SK-N-SH treated with all-trans-retinoic acid at 6 μM for 48 hours (cell line): ENCODE data around the gene FKBP2.

ENCODE experiments used
- ATAC-seq: fragments of 200-7000 bp; cut with Tn5 transposase; 3 replicates; pipeline ENCODE4 v1.9.1; 2020; ENCODE audit warnings: mild to moderate bottlenecking, moderate library complexity
- ARNTL ChIP-seq: fragments of 450-650 bp; formaldehyde crosslinking; IDR thresholded peaks from 2 replicates; pipeline ENCODE4 v1.5.0; 2020; ENCODE audit warnings: low read depth, mild to moderate bottlenecking, moderate library complexity, borderline replicate concordance
- BACH2 ChIP-seq: fragments of 250-450 bp; sonication (Bioruptor Pico); IDR thresholded peaks from 2 replicates; pipeline ENCODE4 v1.9.0; 2021; ENCODE audit warnings: mild to moderate bottlenecking, borderline replicate concordance
- CSDC2 ChIP-seq: fragments of 250-450 bp; sonication (Bioruptor Pico); IDR thresholded peaks from 2 replicates; pipeline ENCODE4 v1.5.0; 2020; ENCODE audit warnings: mild to moderate bottlenecking, moderate library complexity
- CSRNP3 ChIP-seq: fragments of 250-450 bp; sonication (Bioruptor Pico); IDR thresholded peaks from 2 replicates; pipeline ENCODE4 v1.5.1; 2021; ENCODE audit warnings: mild to moderate bottlenecking, moderate library complexity
- ESRRG ChIP-seq: fragments of 250-450 bp; sonication (Bioruptor Pico); IDR thresholded peaks from 2 replicates; pipeline ENCODE4 v1.6.1; 2021; ENCODE audit warnings: mild to moderate bottlenecking
- GLIS3 ChIP-seq: fragments of 250-450 bp; sonication (Bioruptor Pico); IDR thresholded peaks from 2 replicates; pipeline ENCODE4 v1.5.0; 2020; ENCODE audit warnings: mild to moderate bottlenecking, moderate library complexity
- OSR1 ChIP-seq: fragments of 250-450 bp; sonication (Bioruptor Pico); IDR thresholded peaks from 2 replicates; pipeline ENCODE4 v1.8.0; 2022; ENCODE audit warnings: moderate library complexity, mild to moderate bottlenecking, inconsistent platforms
- PPARA ChIP-seq: fragments of 250-450 bp; sonication (Bioruptor Pico); IDR thresholded peaks from 2 replicates; pipeline ENCODE4 v1.5.0; 2020; ENCODE audit warnings: mild to moderate bottlenecking, borderline replicate concordance
- RARB ChIP-seq: fragments of 250-450 bp; sonication (Bioruptor Pico); IDR thresholded peaks from 2 replicates; pipeline ENCODE4 v1.8.0; 2021; ENCODE audit warnings: mild to moderate bottlenecking, moderate library complexity
- SNAI2 ChIP-seq: fragments of 250-450 bp; sonication (Bioruptor Pico); IDR thresholded peaks from 2 replicates; pipeline ENCODE4 v1.5.0; 2020; ENCODE audit warnings: mild to moderate bottlenecking, moderate library complexity
- TCF4 ChIP-seq: fragments of 250-450 bp; sonication (Bioruptor Pico); IDR thresholded peaks from 2 replicates; pipeline ENCODE4 v1.8.0; 2021; ENCODE audit warnings: mild to moderate bottlenecking, moderate library complexity, borderline replicate concordance
- TOX ChIP-seq: fragments of 250-450 bp; sonication (Bioruptor Pico); IDR thresholded peaks from 2 replicates; pipeline ENCODE4 v1.8.0; 2021; ENCODE audit warnings: mild to moderate bottlenecking, moderate library complexity, borderline replicate concordance
- ZC3H10 ChIP-seq: fragments of 250-450 bp; sonication (Bioruptor Pico); IDR thresholded peaks from 2 replicates; pipeline ENCODE4 v1.5.1; 2021; ENCODE audit warnings: mild to moderate bottlenecking, moderate library complexity
- ZFP3 ChIP-seq: fragments of 250-450 bp; sonication (Bioruptor Pico); IDR thresholded peaks from 2 replicates; pipeline ENCODE4 v1.5.0; 2020; ENCODE audit warnings: mild to moderate bottlenecking, moderate library complexity
- ZFP30 ChIP-seq: fragments of 450-650 bp; formaldehyde crosslinking; IDR thresholded peaks from 2 replicates; pipeline ENCODE4 v1.5.0; 2022; ENCODE audit warnings: mild to moderate bottlenecking, moderate library complexity
- ZNF565 ChIP-seq: fragments of 450-650 bp; formaldehyde crosslinking; conservative IDR thresholded peaks from 2 replicates; pipeline ENCODE4 v1.5.0; 2020; ENCODE audit warnings: low read depth, mild to moderate bottlenecking, moderate library complexity
- ZNF70 ChIP-seq: fragments of 450-650 bp; formaldehyde crosslinking; IDR thresholded peaks from 2 replicates; pipeline ENCODE4 v1.5.0; 2020; ENCODE audit warnings: mild to moderate bottlenecking, moderate library complexity
- ZNF8 ChIP-seq: fragments of 450-650 bp; formaldehyde crosslinking; IDR thresholded peaks from 2 replicates; pipeline ENCODE4 v1.5.0; 2020; ENCODE audit warnings: mild to moderate bottlenecking, moderate library complexity
- TF ChIP-seq, protein P1 (sequence below): fragments of 250-450 bp; sonication (Bioruptor Pico); IDR thresholded peaks from 2 replicates; pipeline ENCODE4 v1.5.0; 2020; ENCODE audit warnings: mild to moderate bottlenecking, moderate library complexity
- TF ChIP-seq, protein P2 (sequence below): fragments of 250-450 bp; sonication (Bioruptor Pico); IDR thresholded peaks from 2 replicates; pipeline ENCODE4 v1.8.0; 2020; ENCODE audit warnings: mild to moderate bottlenecking, moderate library complexity, borderline replicate concordance
- TF ChIP-seq, protein P3 (sequence below): fragments of 250-450 bp; sonication (Bioruptor Pico); IDR thresholded peaks from 2 replicates; pipeline ENCODE4 v1.8.0; 2021; ENCODE audit warnings: low read depth, mild to moderate bottlenecking, moderate library complexity, borderline replicate concordance

The FKBP2 gene

GRCh38 chr11:64253043-64253442, 12.1 kb downstream of the FKBP2 start (continued):
- TF ChIP-seq, protein P1, sequence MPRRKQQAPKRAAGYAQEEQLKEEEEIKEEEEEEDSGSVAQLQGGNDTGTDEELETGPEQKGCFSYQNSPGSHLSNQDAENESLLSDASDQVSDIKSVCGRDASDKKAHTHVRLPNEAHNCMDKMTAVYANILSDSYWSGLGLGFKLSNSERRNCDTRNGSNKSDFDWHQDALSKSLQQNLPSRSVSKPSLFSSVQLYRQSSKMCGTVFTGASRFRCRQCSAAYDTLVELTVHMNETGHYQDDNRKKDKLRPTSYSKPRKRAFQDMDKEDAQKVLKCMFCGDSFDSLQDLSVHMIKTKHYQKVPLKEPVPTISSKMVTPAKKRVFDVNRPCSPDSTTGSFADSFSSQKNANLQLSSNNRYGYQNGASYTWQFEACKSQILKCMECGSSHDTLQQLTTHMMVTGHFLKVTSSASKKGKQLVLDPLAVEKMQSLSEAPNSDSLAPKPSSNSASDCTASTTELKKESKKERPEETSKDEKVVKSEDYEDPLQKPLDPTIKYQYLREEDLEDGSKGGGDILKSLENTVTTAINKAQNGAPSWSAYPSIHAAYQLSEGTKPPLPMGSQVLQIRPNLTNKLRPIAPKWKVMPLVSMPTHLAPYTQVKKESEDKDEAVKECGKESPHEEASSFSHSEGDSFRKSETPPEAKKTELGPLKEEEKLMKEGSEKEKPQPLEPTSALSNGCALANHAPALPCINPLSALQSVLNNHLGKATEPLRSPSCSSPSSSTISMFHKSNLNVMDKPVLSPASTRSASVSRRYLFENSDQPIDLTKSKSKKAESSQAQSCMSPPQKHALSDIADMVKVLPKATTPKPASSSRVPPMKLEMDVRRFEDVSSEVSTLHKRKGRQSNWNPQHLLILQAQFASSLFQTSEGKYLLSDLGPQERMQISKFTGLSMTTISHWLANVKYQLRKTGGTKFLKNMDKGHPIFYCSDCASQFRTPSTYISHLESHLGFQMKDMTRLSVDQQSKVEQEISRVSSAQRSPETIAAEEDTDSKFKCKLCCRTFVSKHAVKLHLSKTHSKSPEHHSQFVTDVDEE (CRISPR knock-in tag): no peak
- TF ChIP-seq ZNF565 (CRISPR knock-in tag) (no peak), CSDC2 (no peak)

DNA sequence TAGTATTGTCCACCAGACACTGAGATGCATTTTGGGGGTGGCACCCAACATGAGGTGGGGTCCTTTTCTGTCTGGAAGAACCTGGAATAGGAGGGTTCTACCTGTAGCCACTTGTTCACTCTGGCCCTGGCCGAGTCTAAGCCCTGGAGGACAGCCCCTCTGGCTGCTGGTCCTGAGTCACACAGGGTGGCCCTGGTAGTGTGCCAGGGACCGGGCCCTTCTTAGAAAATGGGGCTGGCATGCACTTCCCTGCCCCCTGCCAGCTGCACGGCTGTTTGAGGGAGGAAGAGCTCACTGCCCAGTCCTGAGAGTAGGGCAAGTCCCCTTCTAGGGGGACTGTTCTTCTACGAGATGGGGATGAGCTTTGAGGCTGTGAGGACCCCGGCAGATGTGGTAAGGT, 12.6 kb downstream of the FKBP2 start:
- TF ChIP-seq RARB (CRISPR knock-in tag): no peak
- no peak for TF ChIP-seq ESRRG (CRISPR knock-in tag)
- TF ChIP-seq ZFP3 (CRISPR knock-in tag): no peak
- no peak for TF ChIP-seq ARNTL (CRISPR knock-in tag)
- no peak for TF ChIP-seq BACH2 (CRISPR knock-in tag)
- TF ChIP-seq OSR1 (CRISPR knock-in tag): no peak
- no peak for TF ChIP-seq CSRNP3 (CRISPR knock-in tag)
- TF ChIP-seq ZFP30 (CRISPR knock-in tag): no peak
- no peak for TF ChIP-seq SNAI2 (CRISPR knock-in tag)
- ATAC-seq: no peak

DNA sequence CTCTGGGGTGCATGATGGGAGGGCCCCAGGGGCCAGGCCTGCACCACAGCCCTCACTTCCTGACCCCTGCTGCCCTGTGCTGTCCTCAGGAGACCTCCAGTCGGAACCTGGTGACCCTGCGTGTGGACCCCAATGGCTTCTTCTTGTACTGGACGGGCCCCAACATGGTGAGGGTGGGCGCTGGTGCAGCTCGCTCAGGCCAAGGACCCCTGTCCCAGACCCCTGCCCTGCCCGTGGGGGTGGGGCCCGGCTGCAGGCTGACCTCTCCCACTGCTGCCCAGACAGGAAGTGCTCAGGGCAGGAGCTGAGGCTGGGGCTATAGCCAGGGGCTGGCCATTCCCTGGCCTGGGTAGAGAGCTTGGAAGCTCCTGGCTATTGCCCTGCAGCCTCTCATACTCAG, 13.4 kb downstream of the FKBP2 start:
- no peak for ATAC-seq
- TF ChIP-seq CSRNP3 (CRISPR knock-in tag): no peak
- TF ChIP-seq ZNF565 (CRISPR knock-in tag): no peak
- TF ChIP-seq TCF4 (CRISPR knock-in tag): no peak
- no peak for TF ChIP-seq PPARA (CRISPR knock-in tag)
- no peak for TF ChIP-seq TOX (CRISPR knock-in tag)
- TF ChIP-seq GLIS3 (CRISPR knock-in tag): no peak
- no peak for TF ChIP-seq ESRRG (CRISPR knock-in tag)
- no peak for TF ChIP-seq SNAI2 (CRISPR knock-in tag)
- TF ChIP-seq OSR1 (CRISPR knock-in tag): no peak
- TF ChIP-seq, protein P2, sequence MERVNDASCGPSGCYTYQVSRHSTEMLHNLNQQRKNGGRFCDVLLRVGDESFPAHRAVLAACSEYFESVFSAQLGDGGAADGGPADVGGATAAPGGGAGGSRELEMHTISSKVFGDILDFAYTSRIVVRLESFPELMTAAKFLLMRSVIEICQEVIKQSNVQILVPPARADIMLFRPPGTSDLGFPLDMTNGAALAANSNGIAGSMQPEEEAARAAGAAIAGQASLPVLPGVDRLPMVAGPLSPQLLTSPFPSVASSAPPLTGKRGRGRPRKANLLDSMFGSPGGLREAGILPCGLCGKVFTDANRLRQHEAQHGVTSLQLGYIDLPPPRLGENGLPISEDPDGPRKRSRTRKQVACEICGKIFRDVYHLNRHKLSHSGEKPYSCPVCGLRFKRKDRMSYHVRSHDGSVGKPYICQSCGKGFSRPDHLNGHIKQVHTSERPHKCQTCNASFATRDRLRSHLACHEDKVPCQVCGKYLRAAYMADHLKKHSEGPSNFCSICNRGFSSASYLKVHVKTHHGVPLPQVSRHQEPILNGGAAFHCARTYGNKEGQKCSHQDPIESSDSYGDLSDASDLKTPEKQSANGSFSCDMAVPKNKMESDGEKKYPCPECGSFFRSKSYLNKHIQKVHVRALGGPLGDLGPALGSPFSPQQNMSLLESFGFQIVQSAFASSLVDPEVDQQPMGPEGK: no peak
- TF ChIP-seq ARNTL (CRISPR knock-in tag): no peak
- TF ChIP-seq, protein P1 (CRISPR knock-in tag): no peak
- TF ChIP-seq ZNF8 (CRISPR knock-in tag): no peak
- TF ChIP-seq ZC3H10 (CRISPR knock-in tag): no peak
- TF ChIP-seq ZFP3 (CRISPR knock-in tag): no peak
- TF ChIP-seq, protein P3, sequence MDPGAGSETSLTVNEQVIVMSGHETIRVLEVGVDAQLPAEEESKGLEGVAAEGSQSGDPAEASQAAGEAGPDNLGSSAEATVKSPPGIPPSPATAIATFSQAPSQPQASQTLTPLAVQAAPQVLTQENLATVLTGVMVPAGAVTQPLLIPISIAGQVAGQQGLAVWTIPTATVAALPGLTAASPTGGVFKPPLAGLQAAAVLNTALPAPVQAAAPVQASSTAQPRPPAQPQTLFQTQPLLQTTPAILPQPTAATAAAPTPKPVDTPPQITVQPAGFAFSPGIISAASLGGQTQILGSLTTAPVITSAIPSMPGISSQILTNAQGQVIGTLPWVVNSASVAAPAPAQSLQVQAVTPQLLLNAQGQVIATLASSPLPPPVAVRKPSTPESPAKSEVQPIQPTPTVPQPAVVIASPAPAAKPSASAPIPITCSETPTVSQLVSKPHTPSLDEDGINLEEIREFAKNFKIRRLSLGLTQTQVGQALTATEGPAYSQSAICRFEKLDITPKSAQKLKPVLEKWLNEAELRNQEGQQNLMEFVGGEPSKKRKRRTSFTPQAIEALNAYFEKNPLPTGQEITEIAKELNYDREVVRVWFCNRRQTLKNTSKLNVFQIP (CRISPR knock-in tag): no peak
- no peak for TF ChIP-seq RARB (CRISPR knock-in tag)
- no peak for TF ChIP-seq CSDC2
- no peak for TF ChIP-seq ZNF70 (CRISPR knock-in tag)
